Measurements from ENCODE around the gene EBF3.

The EBF3 gene

GRCh38 chr10:129963641-129964501 lies at the start of gene EBF3:
EBF3 (minus strand) TSS chr10:129964274; CDS start chr10:129963768, 506 bp downstream.
- H3K4me3 ChIP-seq (ENCODE audit: low read depth, low read length): no peak within 1 kb of the TSS
- TF ChIP-seq CTCF (IDR thresholded peaks at IDR 0.05; ENCODE audit: borderline replicate concordance, insufficient read depth, low read depth, low read length): no peak

DNA sequence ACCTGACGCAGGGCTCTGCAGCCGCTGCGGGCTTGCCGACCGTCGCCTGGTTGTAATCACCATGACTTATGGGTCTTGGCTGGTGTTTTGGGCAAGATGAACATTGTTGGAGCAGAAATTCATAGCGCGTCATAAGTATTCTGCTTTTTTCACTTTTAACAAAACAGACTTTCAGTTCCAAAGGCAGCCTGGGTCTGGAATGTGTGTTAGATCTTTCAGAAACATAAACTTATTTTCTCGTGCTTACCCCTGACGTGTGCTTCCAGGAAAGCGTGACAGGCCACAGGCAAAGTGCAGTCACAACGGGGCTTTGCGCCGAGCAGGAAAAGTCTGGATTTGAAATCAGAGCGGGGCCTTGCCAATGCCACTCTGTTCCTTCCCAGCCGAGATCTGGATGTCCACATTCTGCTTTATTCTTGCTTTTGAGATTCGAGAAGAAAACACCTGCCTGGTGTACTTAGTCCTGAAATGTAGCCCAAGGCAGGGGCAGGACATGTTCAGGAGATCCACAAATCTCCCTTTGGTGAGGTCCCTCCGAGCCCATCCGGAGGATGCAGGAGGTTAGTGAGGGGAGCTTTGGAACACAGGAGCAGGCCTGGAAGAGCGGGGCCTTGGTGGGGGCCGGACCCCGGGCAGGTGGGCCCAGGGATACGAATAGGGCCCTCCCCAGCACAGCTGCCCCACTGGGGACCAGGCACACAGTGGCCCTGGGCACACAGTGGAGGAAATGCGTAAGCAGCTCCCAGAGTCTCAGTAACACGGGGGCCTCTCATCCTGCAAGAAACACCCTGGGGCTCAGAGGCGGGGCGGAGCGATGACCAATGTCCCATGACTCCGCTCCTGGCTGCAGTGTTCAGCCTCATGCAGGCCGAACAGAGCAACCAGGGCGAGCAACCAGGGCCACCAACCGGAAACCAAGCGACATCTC lies 49.5 kb upstream of the EBF3 start:
- no peak for TF ChIP-seq CTCF (IDR thresholded peaks at IDR 0.05; ENCODE audit: borderline replicate concordance, insufficient read depth, low read depth, low read length)
- H3K4me3 ChIP-seq (ENCODE audit: low read depth, low read length): no peak overlapping the region

GRCh38 chr10:130012129-130012528 lies 48.1 kb upstream of the EBF3 start:
- no peak overlapping the region for H3K4me3 ChIP-seq (ENCODE audit: low read depth, low read length)
- no peak for TF ChIP-seq CTCF (IDR thresholded peaks at IDR 0.05; ENCODE audit: borderline replicate concordance, insufficient read depth, low read depth, low read length)

DNA sequence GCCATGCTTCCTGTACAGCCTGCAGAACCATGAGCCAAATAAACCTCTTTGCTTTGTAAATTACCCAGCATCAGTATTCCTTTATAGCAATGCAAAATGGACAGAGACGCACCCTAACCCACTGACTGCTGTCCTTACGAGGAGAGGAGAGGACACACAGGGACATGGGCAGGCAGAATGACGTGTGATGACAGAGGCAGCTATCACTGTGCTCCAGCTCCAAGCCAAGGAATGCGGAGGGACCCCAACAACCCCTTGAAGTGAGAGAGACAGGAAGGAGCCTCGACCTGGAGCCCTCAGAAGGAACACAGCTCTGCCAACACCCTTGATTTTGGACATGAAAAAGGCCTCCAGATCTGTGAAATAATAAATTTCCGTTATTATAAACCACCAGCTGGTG lies 46.6 kb upstream of the EBF3 start:
- no peak for TF ChIP-seq CTCF (IDR thresholded peaks at IDR 0.05; ENCODE audit: borderline replicate concordance, insufficient read depth, low read depth, low read length)
- no peak overlapping the region for H3K4me3 ChIP-seq (ENCODE audit: low read depth, low read length)

GRCh38 chr10:130009228-130009627 lies 45.2 kb upstream of the EBF3 start:
- H3K4me3 ChIP-seq (ENCODE audit: low read depth, low read length): no peak overlapping the region
- TF ChIP-seq CTCF (IDR thresholded peaks at IDR 0.05; ENCODE audit: borderline replicate concordance, insufficient read depth, low read depth, low read length): no peak

DNA sequence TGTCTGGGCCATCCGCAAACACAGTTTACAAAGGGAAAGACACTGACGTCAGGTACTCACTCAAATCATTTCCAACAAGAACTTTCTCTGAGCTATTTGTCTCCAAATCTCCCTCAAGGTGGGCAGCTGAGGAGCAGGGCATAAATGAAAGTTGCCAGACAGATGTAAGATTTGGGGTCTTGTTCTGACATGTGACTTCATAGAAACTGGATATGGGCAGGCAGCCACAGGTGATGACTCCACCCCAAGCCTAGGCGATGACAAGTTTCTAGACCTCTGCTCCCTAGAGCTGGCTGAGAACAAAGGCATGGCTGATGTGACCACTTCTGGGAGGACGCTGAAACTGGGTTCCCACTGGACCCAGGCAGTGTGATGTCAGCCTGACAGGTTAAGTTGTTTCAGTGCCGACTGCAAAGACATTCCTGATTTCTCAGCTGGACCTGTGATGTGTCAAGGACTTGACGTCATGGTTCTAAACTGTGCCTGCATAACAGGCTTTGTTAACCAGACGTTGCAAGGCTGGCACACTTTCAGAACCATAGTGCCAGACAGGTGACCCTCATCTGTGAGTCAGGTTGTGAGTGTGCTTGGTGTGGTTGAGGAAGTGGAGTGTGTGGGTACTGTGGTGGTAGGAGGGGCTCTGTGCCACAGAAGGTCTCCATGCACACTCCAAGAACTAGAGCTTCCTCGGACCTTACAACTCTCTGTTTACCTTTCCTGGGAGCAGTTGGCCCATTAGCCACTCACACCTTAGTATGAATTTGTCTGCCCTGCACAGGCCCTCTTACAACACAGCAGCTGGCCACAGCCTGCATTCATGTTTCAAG lies 39.9 kb upstream of the EBF3 start:
- TF ChIP-seq CTCF (IDR thresholded peaks at IDR 0.05; ENCODE audit: borderline replicate concordance, insufficient read depth, low read depth, low read length): no peak
- no peak overlapping the region for H3K4me3 ChIP-seq (ENCODE audit: low read depth, low read length)

Measured in GM12875 (cell line).